Dedifferentiated amniotic fluid mesenchymal stem cell (primary cell): ENCODE data around the gene SOX15.
"Not testable (repeated sequence)": the region's sequence is repeated elsewhere in the genome, so short reads cannot be mapped to it uniquely, and the experiment has no call there.

ENCODE experiments used
- DNase-seq: peaks from one replicate; pipeline ENCODE4 v3.0.0-alpha.2; 2016; ENCODE audit errors: extremely low spot score

SOX15 gene

GRCh38 chr17:7610641-7611040 is 20.7 kb upstream of the SOX15 start:
- DNase-seq: no peak

- peak; percentile 14 for DNase-seq
These were observed 16.4 kb upstream of the SOX15 start for GRCh38 chr17:7606280-7606679.

DNA sequence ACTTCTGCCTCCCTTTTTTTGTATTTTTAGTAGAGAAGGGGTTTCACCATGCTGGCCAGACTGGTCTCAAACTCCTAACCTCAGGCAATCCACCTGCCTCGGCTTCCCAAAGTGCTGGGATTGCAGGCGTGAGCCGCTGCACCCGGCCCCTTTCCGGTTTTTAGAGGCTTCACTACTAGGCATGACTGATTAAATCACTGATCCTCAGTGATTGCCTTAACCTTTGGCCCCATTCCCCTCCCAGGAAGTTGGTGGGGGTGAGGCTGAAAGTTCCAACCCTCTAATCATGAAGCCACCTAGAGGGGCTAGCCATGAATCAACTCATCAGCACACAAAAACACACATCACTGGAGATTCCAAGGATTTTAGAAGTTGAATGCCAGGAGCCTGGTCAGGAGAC is 7.7 kb upstream of the SOX15 start:
- not testable (repeated sequence) for DNase-seq

DNA sequence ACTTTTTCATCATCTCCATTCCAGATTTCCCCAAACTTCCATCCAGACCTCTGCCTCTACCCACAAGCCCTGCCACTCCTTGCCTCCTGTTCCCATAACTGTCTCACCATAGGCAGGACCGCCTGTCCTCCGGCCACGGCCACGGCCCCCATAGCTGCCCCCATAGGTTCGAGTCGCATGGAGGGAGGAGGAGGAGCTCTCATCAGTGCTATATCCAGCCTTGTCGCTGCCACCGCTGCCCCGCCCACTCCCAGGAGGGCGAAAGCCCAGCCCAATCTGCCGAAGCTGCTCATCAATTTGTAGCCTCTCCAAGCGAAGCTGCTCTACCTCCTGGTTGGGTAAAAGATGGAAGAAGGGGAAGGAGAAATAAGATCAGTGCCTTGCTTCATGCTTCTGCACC is 3.4 kb upstream of the SOX15 start:
- no peak for DNase-seq

DNA sequence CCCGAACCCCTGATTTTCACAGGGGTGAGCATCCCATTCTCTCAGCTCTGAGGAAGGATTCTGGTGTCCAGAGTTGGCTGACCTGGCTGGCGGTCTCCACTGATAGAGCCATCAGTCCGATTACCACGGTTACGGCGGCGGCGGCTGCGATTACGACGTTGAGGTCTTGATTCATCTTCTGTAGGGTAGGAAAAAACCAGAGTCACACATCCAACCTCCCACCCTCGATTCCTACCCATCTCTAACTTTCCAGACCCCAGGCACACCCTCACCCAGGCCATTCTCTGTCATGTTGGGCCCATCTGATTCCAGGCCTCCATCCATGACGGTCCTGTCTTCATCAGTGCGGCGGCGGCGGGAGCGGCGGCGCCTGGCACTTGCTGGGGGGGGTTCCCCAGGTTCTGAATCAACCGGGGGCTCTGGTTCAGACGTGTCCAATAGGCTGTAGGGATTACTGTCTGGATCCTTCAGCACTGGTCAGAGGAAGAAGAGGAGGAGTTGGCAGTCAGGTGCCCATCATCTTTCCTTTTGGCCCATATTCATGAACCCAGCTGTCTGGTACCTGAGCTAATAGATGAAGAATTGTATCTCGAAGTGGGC is 2.6 kb upstream of the SOX15 start:
- DNase-seq: no peak

DNA sequence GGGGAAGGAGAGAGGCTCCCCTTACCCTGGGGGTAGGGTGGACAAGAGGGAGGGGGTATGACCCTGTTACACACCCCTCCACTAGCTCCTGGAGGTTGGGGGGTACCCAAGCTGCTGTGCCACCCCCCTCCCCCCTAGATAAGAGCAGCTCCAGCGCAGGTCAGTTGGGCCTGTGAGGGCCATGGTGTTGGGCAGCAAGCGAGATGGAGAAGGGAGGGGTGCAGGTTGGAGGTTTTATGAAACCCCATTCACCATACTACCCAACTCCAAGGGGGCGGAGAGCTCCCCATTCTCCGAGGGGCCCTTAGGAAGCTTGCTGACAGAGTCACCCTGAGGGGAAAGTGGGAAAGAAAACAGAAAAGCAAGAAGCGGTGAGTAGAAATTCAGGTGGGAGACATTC is 1.7 kb upstream of the SOX15 start:
- no peak for DNase-seq

GRCh38 chr17:7590743-7591142 is 849 bp upstream of the SOX15 start:
- DNase-seq: peak; percentile 57

DNA sequence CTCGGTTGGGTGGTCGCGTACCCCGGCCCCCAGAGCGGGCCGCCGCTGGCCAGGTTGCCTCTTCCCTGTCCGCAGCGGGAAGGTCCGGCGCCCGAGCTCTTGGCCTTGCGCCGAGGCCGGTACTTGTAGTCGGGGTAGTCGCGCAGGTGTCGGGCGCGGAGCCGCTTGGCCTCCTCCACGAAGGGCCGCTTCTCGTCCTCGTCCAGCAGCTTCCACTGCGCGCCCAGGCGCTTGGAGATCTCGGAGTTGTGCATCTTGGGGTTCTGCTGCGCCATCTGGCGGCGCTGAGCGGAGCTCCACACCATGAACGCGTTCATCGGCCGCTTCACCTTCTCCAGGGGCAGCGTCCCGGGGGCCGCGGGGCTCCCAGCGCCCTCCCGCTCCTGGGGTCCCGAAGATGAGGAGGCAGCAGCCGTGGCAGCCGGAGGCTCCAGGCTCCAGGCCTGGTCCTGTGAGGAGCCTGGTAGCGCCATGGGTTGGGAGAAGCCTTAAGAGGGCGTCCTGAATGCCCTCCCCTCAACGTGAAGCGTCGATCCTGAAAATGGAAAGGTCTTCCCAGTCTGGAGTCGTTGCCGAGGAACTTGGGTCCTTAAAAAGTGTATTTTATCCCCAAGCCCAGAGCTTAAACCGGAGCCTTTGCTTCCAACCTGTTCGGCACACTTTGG is 558 bp downstream of the SOX15 start:
- DNase-seq: peak; percentile 65

DNA sequence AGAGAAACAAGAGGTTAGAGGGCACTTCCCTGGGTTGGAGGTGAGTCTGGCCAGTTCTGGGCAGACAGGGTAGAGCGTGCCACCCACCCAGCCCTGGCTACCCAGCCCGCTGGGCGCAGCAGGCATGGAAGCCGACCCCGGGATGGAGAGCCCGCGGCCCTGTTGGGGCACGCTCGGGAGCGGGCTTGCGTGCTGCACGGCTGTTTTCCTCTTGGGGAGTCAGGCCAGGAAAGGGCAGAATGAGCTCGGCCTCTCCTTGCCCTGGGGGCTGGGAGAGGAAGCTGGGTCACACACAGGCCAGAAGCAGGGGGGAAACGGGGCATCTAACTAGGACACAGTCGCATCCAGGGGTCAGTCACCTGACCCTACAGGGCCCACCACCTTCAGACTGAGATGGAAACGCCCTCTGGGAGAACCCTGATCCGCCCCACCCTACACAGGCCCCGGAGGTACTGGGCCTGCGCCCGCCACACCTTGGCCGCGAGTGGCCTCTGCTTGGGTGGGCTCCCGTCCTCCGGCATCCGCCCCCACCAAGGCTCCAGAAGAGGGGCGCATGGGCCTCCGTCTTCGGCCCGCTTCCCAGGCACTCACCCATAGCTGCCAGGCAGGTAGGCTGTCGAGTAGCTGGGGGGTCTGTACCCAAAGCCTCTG is 1.2 kb downstream of the SOX15 start:
- no peak for DNase-seq

DNA sequence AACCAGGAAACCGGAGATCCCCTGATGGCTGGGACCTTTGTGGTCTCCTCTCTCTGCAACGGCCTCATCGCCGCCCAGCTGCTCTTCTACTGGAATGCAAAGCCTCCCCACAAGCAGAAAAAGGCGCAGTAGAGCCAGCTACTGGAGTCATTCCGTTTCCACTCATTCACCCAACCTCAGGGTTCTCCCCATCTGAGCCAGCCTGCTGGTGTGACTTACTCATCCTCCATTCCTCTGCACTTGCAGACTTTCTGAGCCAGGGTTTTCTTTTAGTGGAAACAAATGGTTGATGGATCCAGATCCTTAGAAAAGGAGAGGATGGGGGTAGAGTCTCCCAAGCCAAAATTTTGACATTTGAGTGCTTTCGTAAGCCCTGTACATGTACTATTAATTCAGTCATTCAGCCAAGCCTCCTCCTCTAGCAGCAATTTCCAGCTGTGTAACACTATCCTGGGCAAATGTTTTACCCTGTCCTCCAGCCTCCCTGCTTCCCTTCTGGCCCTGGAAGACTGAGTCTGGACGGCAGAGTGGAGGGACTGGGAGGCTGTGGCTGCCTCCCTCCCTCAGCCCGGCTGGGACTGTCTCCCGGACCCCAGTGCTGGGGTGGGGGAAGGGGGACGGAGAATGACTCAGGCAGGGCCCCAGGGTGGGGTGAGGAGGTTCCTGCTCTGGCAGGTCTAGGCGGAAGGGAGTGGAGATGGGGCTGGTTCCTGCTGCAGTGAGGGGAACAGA is 2.3 kb downstream of the SOX15 start:
- peak; percentile 79 for DNase-seq

DNA sequence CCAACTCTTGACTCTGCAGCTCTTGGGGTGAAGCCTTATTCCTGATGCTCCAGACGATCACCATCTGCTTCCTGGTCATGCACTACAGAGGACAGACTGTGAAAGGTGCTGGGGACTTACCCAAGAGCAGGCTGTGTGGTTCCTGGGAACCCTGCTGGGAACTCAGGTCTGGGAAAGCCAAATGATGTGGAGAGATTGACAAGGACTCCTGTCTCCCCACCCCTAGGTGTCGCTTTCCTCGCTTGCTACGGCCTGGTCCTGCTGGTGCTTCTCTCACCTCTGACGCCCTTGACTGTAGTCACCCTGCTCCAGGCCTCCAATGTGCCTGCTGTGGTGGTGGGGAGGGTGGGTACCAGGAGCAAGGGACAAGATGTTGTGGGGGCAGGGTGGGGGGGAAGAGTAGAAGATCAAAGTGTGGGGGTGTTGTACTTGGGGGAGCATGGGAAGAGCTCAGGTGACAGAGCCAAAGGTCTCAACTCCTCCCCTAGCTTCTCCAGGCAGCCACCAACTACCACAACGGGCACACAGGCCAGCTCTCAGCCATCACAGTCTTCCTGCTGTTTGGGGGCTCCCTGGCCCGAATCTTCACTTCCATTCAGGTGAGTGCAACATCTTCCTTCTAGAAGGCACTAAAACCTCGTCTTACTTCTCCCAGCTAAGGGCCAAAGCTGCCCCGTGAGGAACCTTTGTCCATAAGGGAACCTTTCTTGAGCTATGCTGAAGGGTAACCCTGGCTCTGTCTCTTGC is 3.0 kb downstream of the SOX15 start:
- DNase-seq: no peak

DNA sequence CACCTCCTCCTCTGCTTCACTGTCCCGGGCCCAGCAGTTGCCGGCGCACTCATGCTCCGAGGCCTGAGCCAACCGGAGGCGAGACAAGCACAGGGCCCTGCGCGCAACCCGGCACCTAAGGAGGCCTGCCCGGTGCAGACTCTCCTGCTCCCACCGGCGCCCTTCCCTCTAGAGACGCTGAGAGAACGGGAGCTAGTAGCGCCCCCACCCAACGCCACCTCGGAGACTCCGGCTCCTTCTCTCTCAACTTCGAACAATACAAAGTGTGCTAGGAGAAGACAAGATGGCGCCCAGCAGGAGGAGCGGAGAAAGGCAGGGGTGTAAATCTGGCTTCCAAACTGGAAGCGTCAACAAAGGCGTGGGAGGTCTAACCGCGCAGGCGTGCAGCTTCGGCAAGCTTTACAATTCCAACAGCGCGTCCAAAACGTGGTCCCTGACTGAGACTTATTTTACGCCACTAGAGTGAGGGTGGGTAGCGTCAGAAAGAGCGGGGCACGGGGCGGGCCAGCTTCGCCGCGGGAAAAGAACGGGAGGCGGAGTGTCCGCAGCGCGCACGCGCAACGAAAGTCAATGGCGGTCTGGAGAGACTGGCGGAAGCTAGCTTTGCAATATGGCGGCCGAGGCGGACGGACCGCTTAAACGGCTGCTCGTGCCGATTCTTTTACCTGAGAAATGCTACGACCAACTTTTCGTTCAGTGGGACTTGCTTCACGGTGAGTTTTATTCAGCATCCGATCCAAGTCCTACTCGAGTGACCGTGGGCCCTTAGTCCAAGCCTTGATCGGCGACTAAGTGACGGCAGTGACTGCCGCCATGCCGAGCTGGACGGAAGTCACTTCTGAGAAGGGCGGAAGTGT is 6.4 kb downstream of the SOX15 start, which contains the start of gene MPDU1:
Gene MPDU1, plus strand, starts transcription at position 600 of the 857 bp plus-strand sequence. Its CDS starts 11 bp downstream, at position 611.
- DNase-seq: peak; percentile 96

- DNase-seq: no peak
These were observed 7.3 kb downstream of the SOX15 start for GRCh38 chr17:7582396-7583252.

DNA sequence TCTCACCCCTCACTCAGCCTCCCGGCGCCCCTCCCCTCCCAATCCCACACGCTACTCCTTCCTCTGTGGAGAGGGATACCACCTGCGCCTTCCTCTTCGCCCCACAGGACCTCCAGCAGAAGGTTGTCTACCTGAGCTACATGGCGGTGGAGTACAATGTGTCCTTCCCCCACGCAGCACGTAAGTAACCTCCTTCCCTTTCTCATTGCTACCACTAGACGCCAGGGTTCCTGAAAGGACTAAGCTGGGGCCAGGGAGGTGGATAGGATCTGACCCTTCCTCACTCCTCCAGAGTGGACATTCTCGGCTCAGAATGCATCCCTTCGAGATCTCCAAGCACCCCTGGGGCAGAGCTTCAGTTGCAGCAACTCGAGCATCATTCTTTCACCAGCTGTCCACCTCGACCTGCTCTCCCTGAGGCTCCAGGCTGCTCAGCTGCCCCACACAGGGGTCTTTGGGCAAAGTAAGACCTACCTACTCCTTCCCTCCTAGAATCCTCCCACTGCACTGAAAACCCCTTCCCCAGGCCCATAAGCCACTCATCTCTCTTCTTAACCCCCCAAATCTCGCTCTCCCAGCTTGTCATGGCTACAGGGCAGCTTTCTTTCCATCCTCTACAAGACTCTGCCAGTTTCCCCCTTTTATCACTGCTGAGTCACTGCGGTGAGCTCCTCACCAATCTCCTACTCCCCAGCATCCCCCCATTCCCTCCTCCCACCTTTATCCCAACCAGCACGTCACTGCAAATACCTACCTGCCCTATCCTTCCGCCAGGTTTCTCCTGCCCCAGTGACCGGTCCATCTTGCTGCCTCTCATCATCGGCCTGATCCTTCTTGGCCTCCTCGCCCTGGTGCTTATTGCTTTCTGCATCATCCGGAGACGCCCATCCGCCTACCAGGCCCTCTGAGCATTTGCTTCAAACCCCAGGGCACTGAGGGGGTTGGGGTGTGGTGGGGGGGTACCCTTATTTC is 9.0 kb downstream of the SOX15 start:
- no peak for DNase-seq

DNA sequence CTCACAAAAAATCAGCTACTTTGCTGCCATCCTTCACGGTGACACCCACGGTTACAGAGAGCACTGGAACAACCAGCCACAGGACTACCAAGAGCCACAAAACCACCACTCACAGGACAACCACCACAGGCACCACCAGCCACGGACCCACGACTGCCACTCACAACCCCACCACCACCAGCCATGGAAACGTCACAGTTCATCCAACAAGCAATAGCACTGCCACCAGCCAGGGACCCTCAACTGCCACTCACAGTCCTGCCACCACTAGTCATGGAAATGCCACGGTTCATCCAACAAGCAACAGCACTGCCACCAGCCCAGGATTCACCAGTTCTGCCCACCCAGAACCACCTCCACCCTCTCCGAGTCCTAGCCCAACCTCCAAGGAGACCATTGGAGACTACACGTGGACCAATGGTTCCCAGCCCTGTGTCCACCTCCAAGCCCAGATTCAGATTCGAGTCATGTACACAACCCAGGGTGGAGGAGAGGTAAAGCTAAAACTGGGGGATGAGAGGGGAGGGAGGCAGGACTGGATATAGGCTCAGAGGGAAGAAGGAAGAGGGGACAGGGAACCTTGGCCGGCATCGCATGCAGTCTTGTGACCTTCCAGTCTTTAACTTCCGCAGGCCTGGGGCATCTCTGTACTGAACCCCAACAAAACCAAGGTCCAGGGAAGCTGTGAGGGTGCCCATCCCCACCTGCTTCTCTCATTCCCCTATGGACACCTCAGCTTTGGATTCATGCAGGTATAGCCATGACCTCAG is 9.9 kb downstream of the SOX15 start:
- no peak for DNase-seq

- peak; percentile 40 for DNase-seq
These were observed 10.7 kb downstream of the SOX15 start, which contains the start of gene CD68 for GRCh38 chr17:7579001-7579833. Gene CD68 (plus strand): TSS chr17:7579638. CDS start chr17:7579678, 40 bp downstream.
